ENCODE data around the gene RANGAP1. TPM values are rescaled to one million over a fixed set of nuclear protein-coding genes. Genes with fewer than 3 reads are reported as not detected.

RANGAP1 gene
- total RNA-seq, 1 experiment from 2014 or later = 177 TPM

GRCh38 chr22:41305646-41306045 is 19.7 kb upstream of the RANGAP1 start:
- no peaks in the 10 kb centered on the region for H3K9me3 ChIP-seq (ENCODE audit: low read depth, low read length, poor library complexity, severe bottlenecking)

DNA sequence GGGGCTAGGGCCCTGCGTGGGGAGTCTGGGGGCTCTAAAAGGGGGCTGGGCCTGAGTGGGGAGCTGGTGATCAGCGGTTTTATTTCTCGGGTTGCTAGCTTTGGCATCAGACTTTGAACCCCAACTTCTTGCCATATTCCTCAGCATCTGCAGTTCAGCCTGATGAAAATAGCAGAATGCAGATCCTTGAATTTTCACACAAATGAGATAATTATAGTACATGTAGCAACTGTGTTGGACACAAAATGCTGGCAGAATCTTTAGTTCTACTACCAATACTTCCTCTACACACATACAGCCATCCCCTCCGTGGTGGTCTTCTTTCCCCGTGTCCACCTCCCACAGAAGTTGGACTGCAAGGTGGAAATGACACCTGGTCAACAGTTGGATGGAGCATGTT is 16.8 kb upstream of the RANGAP1 start:
- peak overlapping the region; percentile 97 for H3K27ac ChIP-seq (ENCODE audit: low read depth, low read length, poor library complexity, severe bottlenecking)
- CTCF ChIA-PET = interaction anchor here (0.7 to 0.8 kb wide), 2 partner anchors 10 to 17 kb away, joined by 3 to 5 read pairs; partner anchors contain the start of gene RANGAP1

More at GRCh38 chr22:41305646-41306045, 19.7 kb upstream of the RANGAP1 start:
- peak; percentile 84 for DNase-seq (ENCODE audit: low spot score)
- intact Hi-C loops (cut with micrococcal nuclease; ENCODE audit: unreplicated experiment) = no loop called here
- CTCF ChIA-PET = no interaction called here
- TF ChIP-seq EZH2 (IDR thresholded peaks at IDR 0.05; ENCODE audit: borderline replicate concordance, low read depth, low read length, poor library complexity, severe bottlenecking) = no peak
- TF ChIP-seq CTCF (conservative IDR thresholded peaks at IDR 0.05; ENCODE audit: low read depth, low read length) = no peak
- BruUV-seq (replicated peaks) = no TSS peak
- peaks cover 6% of the 10 kb centered on the region for H3K36me3 ChIP-seq (ENCODE audit: insufficient read depth, low read length, poor library complexity, severe bottlenecking)
- H3K27me3 ChIP-seq (replicated peaks; ENCODE audit: insufficient read depth, low read depth, low read length, poor library complexity) = no peaks in the 10 kb centered on the region
- POLR2A ChIA-PET (ENCODE audit: low non-redundant PET) = interaction anchor here (0.7 kb wide), 1 partner anchor 69 kb away, joined by 3 read pairs; no protein-coding TSS in a partner anchor
- H3K4me3 ChIP-seq (ENCODE audit: low read depth, low read length, poor library complexity, severe bottlenecking) = no peak overlapping the region
- H3K4me1 ChIP-seq (ENCODE audit: insufficient read depth, low read length, poor library complexity, severe bottlenecking) = peaks cover 35% of the 10 kb centered on the region
- peak overlapping the region; percentile 43 for H3K27ac ChIP-seq (ENCODE audit: low read depth, low read length, poor library complexity, severe bottlenecking)

GRCh38 chr22:41302021-41302767 is 16.2 kb upstream of the RANGAP1 start:
- ChIA-PET CTCF (interaction anchor here (0.7 to 0.8 kb wide), 2 partner anchors 9 to 16 kb away, joined by 3 to 5 read pairs; partner anchors contain the start of gene RANGAP1), POLR2A (ENCODE audit: low non-redundant PET) (interaction anchor here (0.5 to 0.6 kb wide), 2 partner anchors 86 to 1765 kb away, joined by 3 to 7 read pairs; no protein-coding TSS in a partner anchor)
- no peak for TF ChIP-seq EZH2 (IDR thresholded peaks at IDR 0.05; ENCODE audit: borderline replicate concordance, low read depth, low read length, poor library complexity, severe bottlenecking)
- TF ChIP-seq CTCF (conservative IDR thresholded peaks at IDR 0.05; ENCODE audit: low read depth, low read length) = no peak
- Histone ChIP-seq H3K4me1 (ENCODE audit: insufficient read depth, low read length, poor library complexity, severe bottlenecking) (peaks cover 20% of the 10 kb centered on the region), H3K36me3 (ENCODE audit: insufficient read depth, low read length, poor library complexity, severe bottlenecking) (peaks cover 2% of the 10 kb centered on the region), H3K27ac (ENCODE audit: low read depth, low read length, poor library complexity, severe bottlenecking) (peak overlapping the region; percentile 97), H3K4me3 (ENCODE audit: low read depth, low read length, poor library complexity, severe bottlenecking) (peak overlapping the region; percentile 98), H3K9me3 (ENCODE audit: low read depth, low read length, poor library complexity, severe bottlenecking) (no peaks in the 10 kb centered on the region), H3K27me3 (replicated peaks; ENCODE audit: insufficient read depth, low read depth, low read length, poor library complexity) (no peaks in the 10 kb centered on the region)
- BruUV-seq (replicated peaks) = no TSS peak
- intact Hi-C loops (cut with micrococcal nuclease; ENCODE audit: unreplicated experiment) = no loop called here
- DNase-seq (ENCODE audit: low spot score) = peak; percentile 45

More for the DNA sequence above, 16.8 kb upstream of the RANGAP1 start:
- POLR2A ChIA-PET (ENCODE audit: low non-redundant PET) = no interaction called here
- TF ChIP-seq CTCF (conservative IDR thresholded peaks at IDR 0.05; ENCODE audit: low read depth, low read length) (no peak), EZH2 (IDR thresholded peaks at IDR 0.05; ENCODE audit: borderline replicate concordance, low read depth, low read length, poor library complexity, severe bottlenecking) (no peak)
- Histone ChIP-seq H3K9me3 (ENCODE audit: low read depth, low read length, poor library complexity, severe bottlenecking) (no peaks in the 10 kb centered on the region), H3K4me3 (ENCODE audit: low read depth, low read length, poor library complexity, severe bottlenecking) (peak overlapping the region; percentile 98), H3K27me3 (replicated peaks; ENCODE audit: insufficient read depth, low read depth, low read length, poor library complexity) (no peaks in the 10 kb centered on the region), H3K4me1 (ENCODE audit: insufficient read depth, low read length, poor library complexity, severe bottlenecking) (peaks cover 26% of the 10 kb centered on the region), H3K36me3 (ENCODE audit: insufficient read depth, low read length, poor library complexity, severe bottlenecking) (peaks cover 6% of the 10 kb centered on the region)
- intact Hi-C loops (cut with micrococcal nuclease; ENCODE audit: unreplicated experiment) = no loop called here
- no TSS peak for BruUV-seq (replicated peaks)
- DNase-seq (ENCODE audit: low spot score) = no peak
